ENCODE measurements around the gene TSC2. TPM values are rescaled to one million over a fixed set of nuclear protein-coding genes. Genes with fewer than 3 reads are reported as not detected.

Gene TSC2
- total RNA-seq, 1 experiment from 2014 or later: 109 TPM

GRCh38 chr16:2001456-2002355 is 46.1 kb upstream of the TSC2 start:
- intact Hi-C loops (cut with micrococcal nuclease; ENCODE audit: unreplicated experiment): no loop called here
- no TSS peak for BruUV-seq (replicated peaks)
- Histone ChIP-seq H3K9me3 (no peaks in the 10 kb centered on the region), H3K4me1 (no peaks in the 10 kb centered on the region), H3K4me3 (ENCODE audit: low read depth, low read length) (no peak overlapping the region), H3K27me3 (replicated peaks; ENCODE audit: control insufficient read depth, insufficient read depth, low read length) (no peaks in the 10 kb centered on the region), H3K36me3 (ENCODE audit: control insufficient read depth, insufficient read depth, low read length) (peaks cover 2% of the 10 kb centered on the region)
- no peak overlapping the region for H3K4me3 Mint-ChIP-seq (ENCODE audit: unreplicated experiment)
- peaks cover 5% of the 10 kb centered on the region for H3K4me1 Mint-ChIP-seq (ENCODE audit: low read depth, unreplicated experiment)
- H3K9me3 Mint-ChIP-seq (ENCODE audit: unreplicated experiment): no peaks in the 10 kb centered on the region
- no peak for DNase-seq
- ChIA-PET POLR2A (interaction anchor here (0.5 kb wide), 1 partner anchor 234 kb away, joined by 9 read pairs; no protein-coding TSS in a partner anchor), CTCF (no interaction called here)
- no peak overlapping the region for H3K27ac Mint-ChIP-seq (ENCODE audit: unreplicated experiment)
- no peak for TF ChIP-seq CTCF (IDR thresholded peaks at IDR 0.05; ENCODE audit: insufficient read depth in 1 of 2, low read depth in 1 of 2, low read length in 1 of 2, severe bottlenecking in 1 of 2, unreplicated experiment in 1 of 2)
- peaks cover 59% of the 10 kb centered on the region for H3K36me3 Mint-ChIP-seq (ENCODE audit: insufficient read depth, unreplicated experiment)
- H3K27me3 Mint-ChIP-seq (ENCODE audit: insufficient read depth, unreplicated experiment): no peaks in the 10 kb centered on the region

GRCh38 chr16:2002406-2003230 is 45.2 kb upstream of the TSC2 start:
- no peak overlapping the region for H3K27ac Mint-ChIP-seq (ENCODE audit: unreplicated experiment)
- no peaks in the 10 kb centered on the region for H3K9me3 Mint-ChIP-seq (ENCODE audit: unreplicated experiment)
- ChIA-PET CTCF (interaction anchor here (0.7 to 0.9 kb wide), 2 partner anchors 22 to 294 kb away, joined by 3 read pairs; partner anchors contain the start of gene NOXO1), POLR2A (interaction anchor here (0.5 kb wide), 1 partner anchor 233 kb away, joined by 9 read pairs; no protein-coding TSS in a partner anchor)
- peaks cover 5% of the 10 kb centered on the region; the same call in 1 of the 2 replicates for H3K4me1 ChIP-seq
- peaks cover 62% of the 10 kb centered on the region for H3K36me3 Mint-ChIP-seq (ENCODE audit: insufficient read depth, unreplicated experiment)
- no peaks in the 10 kb centered on the region for H3K27me3 ChIP-seq (replicated peaks; ENCODE audit: control insufficient read depth, insufficient read depth, low read length)
- BruUV-seq (replicated peaks): no TSS peak
- DNase-seq: no peak
- H3K4me3 ChIP-seq (ENCODE audit: low read depth, low read length): no peak overlapping the region
- TF ChIP-seq CTCF (IDR thresholded peaks at IDR 0.05; ENCODE audit: insufficient read depth in 1 of 2, low read depth in 1 of 2, low read length in 1 of 2, severe bottlenecking in 1 of 2, unreplicated experiment in 1 of 2): no peak
- H3K4me3 Mint-ChIP-seq (ENCODE audit: unreplicated experiment): no peak overlapping the region
- no peaks in the 10 kb centered on the region for H3K27me3 Mint-ChIP-seq (ENCODE audit: insufficient read depth, unreplicated experiment)
- no peaks in the 10 kb centered on the region for H3K9me3 ChIP-seq
- H3K36me3 ChIP-seq (ENCODE audit: control insufficient read depth, insufficient read depth, low read length): peaks cover 2% of the 10 kb centered on the region
- peaks cover 5% of the 10 kb centered on the region for H3K4me1 Mint-ChIP-seq (ENCODE audit: low read depth, unreplicated experiment)
- intact Hi-C loops (cut with micrococcal nuclease; ENCODE audit: unreplicated experiment): no loop called here

- POLR2A ChIA-PET: no interaction called here
- TF ChIP-seq CTCF (IDR thresholded peaks at IDR 0.05; ENCODE audit: insufficient read depth in 1 of 2, low read depth in 1 of 2, low read length in 1 of 2, severe bottlenecking in 1 of 2, unreplicated experiment in 1 of 2): no peak
- Mint-ChIP-seq H3K36me3 (ENCODE audit: insufficient read depth, unreplicated experiment) (peaks cover 63% of the 10 kb centered on the region), H3K9me3 (ENCODE audit: unreplicated experiment) (no peaks in the 10 kb centered on the region), H3K27ac (ENCODE audit: unreplicated experiment) (no peak overlapping the region), H3K4me3 (ENCODE audit: unreplicated experiment) (no peak overlapping the region), H3K27me3 (ENCODE audit: insufficient read depth, unreplicated experiment) (no peaks in the 10 kb centered on the region), H3K4me1 (ENCODE audit: low read depth, unreplicated experiment) (peaks cover 5% of the 10 kb centered on the region)
- no peaks in the 10 kb centered on the region for H3K9me3 ChIP-seq
- no TSS peak for BruUV-seq (replicated peaks)
- H3K27me3 ChIP-seq (replicated peaks; ENCODE audit: control insufficient read depth, insufficient read depth, low read length): no peaks in the 10 kb centered on the region
- CTCF ChIA-PET: interaction anchor here (0.7 to 1.0 kb wide), 4 partner anchors 21 to 293 kb away, joined by 3 to 5 read pairs (median 3); partner anchors contain the start of gene NOXO1
- intact Hi-C loops (cut with micrococcal nuclease; ENCODE audit: unreplicated experiment): no loop called here
- peaks cover 12% of the 10 kb centered on the region; the same call in 1 of the 2 replicates for H3K4me1 ChIP-seq
- peaks cover 2% of the 10 kb centered on the region for H3K36me3 ChIP-seq (ENCODE audit: control insufficient read depth, insufficient read depth, low read length)
- no peak overlapping the region for H3K4me3 ChIP-seq (ENCODE audit: low read depth, low read length)
- no peak for DNase-seq
Measured at GRCh38 chr16:2003231-2003826, 44.5 kb upstream of the TSC2 start.
